Putamen (tissue), 1 donor: ENCODE results near the gene SMCO2.

Experiments used
- DNase-seq: peaks from one replicate; pipeline ENCODE4 v3.0.0-alpha.2; 2016; ENCODE audit warnings: low spot score

Gene SMCO2

GRCh38 chr12:27453421-27453820 is 6.9 kb downstream of the SMCO2 start:
- no peak for DNase-seq

GRCh38 chr12:27455589-27455988 is 9.1 kb downstream of the SMCO2 start:
- DNase-seq, result no peak

GRCh38 chr12:27456618-27457017 is 10.1 kb downstream of the SMCO2 start:
- no peak for DNase-seq

- DNase-seq, result no peak
These were observed 14.0 kb downstream of the SMCO2 start for GRCh38 chr12:27460471-27460978.

- DNase-seq, result no peak
These were observed 15.7 kb downstream of the SMCO2 start for GRCh38 chr12:27462151-27462694.

GRCh38 chr12:27462851-27463250 is 16.3 kb downstream of the SMCO2 start:
- DNase-seq, result no peak

- DNase-seq, result no peak
These were observed 17.1 kb downstream of the SMCO2 start for GRCh38 chr12:27463511-27464219.

GRCh38 chr12:27464220-27464554 is 17.7 kb downstream of the SMCO2 start:
- DNase-seq, result no peak

GRCh38 chr12:27467641-27468040 is 21.1 kb downstream of the SMCO2 start:
- no peak for DNase-seq

- no peak for DNase-seq
These were observed 21.7 kb downstream of the SMCO2 start for GRCh38 chr12:27468241-27468640.

GRCh38 chr12:27469176-27469736 is 22.7 kb downstream of the SMCO2 start:
- no peak for DNase-seq

GRCh38 chr12:27472604-27473003 is 26.1 kb downstream of the SMCO2 start:
- no peak for DNase-seq

GRCh38 chr12:27474344-27474743 is 27.8 kb downstream of the SMCO2 start:
- no peak for DNase-seq

- no peak for DNase-seq
These were observed 30.5 kb downstream of the SMCO2 start for GRCh38 chr12:27477049-27477448.

- no peak for DNase-seq
These were observed 32.4 kb downstream of the SMCO2 start for GRCh38 chr12:27478949-27479348.

- DNase-seq, result no peak
These were observed 33.5 kb downstream of the SMCO2 start for GRCh38 chr12:27480016-27480415.

- no peak for DNase-seq
These were observed 40.4 kb downstream of the SMCO2 start for GRCh38 chr12:27486961-27487360.

- no peak for DNase-seq
These were observed 41.9 kb downstream of the SMCO2 start for GRCh38 chr12:27488479-27488878.

- no peak for DNase-seq
These were observed 44.7 kb downstream of the SMCO2 start for GRCh38 chr12:27491226-27491625.

GRCh38 chr12:27493260-27493940 is 46.9 kb downstream of the SMCO2 start:
- DNase-seq, result no peak

GRCh38 chr12:27497446-27497845 is 50.9 kb downstream of the SMCO2 start:
- DNase-seq, result no peak

- DNase-seq, result no peak
These were observed 51.6 kb downstream of the SMCO2 start for GRCh38 chr12:27498149-27498548.

GRCh38 chr12:27498761-27499160 is 52.2 kb downstream of the SMCO2 start:
- no peak for DNase-seq
